Measurements from ENCODE around the gene ANKS3. TPM values are rescaled to one million over a fixed set of nuclear protein-coding genes. Genes with fewer than 3 reads are reported as not detected.

Gene ANKS3
- total and polyA plus RNA-seq, 10 of the 15 experiments (the other 5 are each of a cell fraction or from before 2014, with no cell fraction given): 0.29 to 14.2 (median 8.5) TPM

DNA sequence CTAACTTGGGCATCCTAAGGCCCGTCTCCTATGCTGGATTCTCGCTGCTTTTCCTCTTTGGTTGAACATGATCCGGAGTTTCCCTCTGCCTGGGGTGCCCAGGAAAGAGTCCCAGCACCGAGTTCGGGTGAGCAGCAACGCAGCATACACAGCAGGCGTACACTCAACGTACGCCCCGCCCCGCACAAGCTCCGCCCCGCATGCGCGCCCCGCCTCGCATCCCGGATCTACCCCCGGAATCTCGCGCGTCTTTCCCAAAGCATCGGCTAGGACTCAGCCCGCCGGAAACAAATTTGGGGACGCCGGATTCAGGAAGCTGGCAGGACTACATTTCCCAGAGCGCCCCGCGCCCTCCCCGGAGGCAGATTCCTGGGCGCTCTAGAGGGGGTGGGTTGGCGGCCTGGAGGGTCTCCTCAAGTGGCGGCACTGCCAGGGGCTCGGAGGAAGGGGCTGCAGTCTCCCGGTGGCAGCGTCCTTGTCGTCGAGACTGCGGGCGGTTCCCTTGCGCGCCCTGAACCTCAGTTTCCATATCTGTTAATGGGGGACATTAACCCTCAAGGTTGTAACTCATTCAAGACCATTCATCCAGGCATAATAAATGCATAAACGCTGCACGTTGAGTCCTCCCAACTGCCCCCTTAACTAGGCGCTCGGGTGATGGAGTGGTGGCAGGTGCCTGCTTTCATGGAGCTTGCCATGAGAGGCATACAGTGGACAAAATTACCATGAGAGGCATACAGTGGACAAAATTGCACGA is 34.7 kb upstream of the ANKS3 start:
- ChIA-PET CTCF (interaction anchor here (0.9 to 1.4 kb wide), 4 partner anchors 32 to 515 kb away, joined by 3 to 7 read pairs (median 3); partner anchors contain the start of genes DNAAF8 and ROGDI), SMC1A (ENCODE audit: uncharacterized antibody, unreplicated experiment) (interaction anchor here (0.6 to 3.4 kb wide), 5 partner anchors 32 to 83 kb away, joined by 3 to 15 read pairs (median 3); partner anchors contain the start of genes ANKS3, DNAAF8 and ROGDI), RAD21 (ENCODE audit: unreplicated experiment) (interaction anchor here (0.6 to 2.0 kb wide), 4 partner anchors 17 to 34 kb away, joined by 3 to 18 read pairs (median 4); partner anchors contain the start of genes ANKS3 and DNAAF8), POLR2A (interaction anchor here (0.6 to 2.8 kb wide), 8 partner anchors 9 to 693 kb away, joined by 3 to 15 read pairs (median 4); partner anchors contain the start of genes ANKS3 and DNAAF8)
- H4K20me1 ChIP-seq (ENCODE audit: control insufficient read depth, insufficient read depth): no peaks in the 10 kb centered on the region
- peak overlapping the region; percentile 69 for H3K4me2 ChIP-seq (ENCODE audit: control insufficient read depth, insufficient read depth)
- peak; percentile 76 for DNase-seq (ENCODE audit: low read depth, low spot score)
- 16% methylated on average over 46 of the region's 48 CpGs for WGBS (ENCODE audit: insufficient coverage, insufficient replicate concordance, low lambda C conversion rate, missing lambda C conversion rate)
- H3K27ac ChIP-seq (ENCODE audit: control insufficient read depth, insufficient read depth): peak overlapping the region; percentile 9
- intact Hi-C loops (cut with micrococcal nuclease; ENCODE audit: unreplicated experiment): loop anchor here (2.0 kb wide), 3 partner anchors 34 to 78 kb away; partner anchors contain the start of genes ANKS3, DNAAF8, GLYR1 and ROGDI
- H3K27me3 ChIP-seq (replicated peaks in 1 of 2; ENCODE audit: control insufficient read depth in 2 of 2, insufficient read depth in 2 of 2, low read length in 1 of 2): no peaks in the 10 kb centered on the region
- in situ Hi-C loops (cut with MboI): no loop called here
- peak; percentile 81 for FAIRE-seq
- ATAC-seq: peak; percentile 84
- peak overlapping the region; percentile 91 for H3K4me3 ChIP-seq
- H3K4me1 ChIP-seq (ENCODE audit: control insufficient read depth, insufficient read depth, low read length): peaks cover 8% of the 10 kb centered on the region; the same call in 1 of the 2 replicates
- no TSS peak for BruUV-seq (replicated peaks)
- peaks cover 0 to 4% of the 10 kb centered on the region in 2 experiments; a peak in 2 of 4 replicates for H3K36me3 ChIP-seq (ENCODE audit: control insufficient read depth in 2 of 2, insufficient read depth in 2 of 2, low read length in 1 of 2)
- no peaks in the 10 kb centered on the region for H3K9me3 ChIP-seq (replicated peaks; ENCODE audit: control insufficient read depth, insufficient read depth, low read length)
- H3K79me2 ChIP-seq (ENCODE audit: control insufficient read depth, insufficient read depth, low read length): peaks cover 18% of the 10 kb centered on the region
- peak overlapping the region; percentile 64 for H3K9ac ChIP-seq (ENCODE audit: control insufficient read depth, insufficient read depth, low read length)
- peak overlapping the region; percentile 80 for H2AFZ ChIP-seq (ENCODE audit: control insufficient read depth, low read depth, low read length)
- TF ChIP-seq MEF2B (IDR thresholded peaks at IDR 0.05; ENCODE audit: partially characterized antibody, poor library complexity, severe bottlenecking) (peak; percentile 31), RBBP5 (conservative IDR thresholded peaks at IDR 0.05) (no peak), SIX5 (IDR thresholded peaks at IDR 0.05; ENCODE audit: low read depth, low read length, severe bottlenecking) (peak; percentile 80), SMARCA5 (IDR thresholded peaks at IDR 0.05) (peak; percentile 92), SPI1 (IDR thresholded peaks at IDR 0.05; ENCODE audit: borderline replicate concordance, insufficient read depth, low read depth, low read length) (no peak), IKZF2 (IDR thresholded peaks at IDR 0.05) (peak; percentile 88 to 91)
- TF ChIP-seq, protein P1, sequence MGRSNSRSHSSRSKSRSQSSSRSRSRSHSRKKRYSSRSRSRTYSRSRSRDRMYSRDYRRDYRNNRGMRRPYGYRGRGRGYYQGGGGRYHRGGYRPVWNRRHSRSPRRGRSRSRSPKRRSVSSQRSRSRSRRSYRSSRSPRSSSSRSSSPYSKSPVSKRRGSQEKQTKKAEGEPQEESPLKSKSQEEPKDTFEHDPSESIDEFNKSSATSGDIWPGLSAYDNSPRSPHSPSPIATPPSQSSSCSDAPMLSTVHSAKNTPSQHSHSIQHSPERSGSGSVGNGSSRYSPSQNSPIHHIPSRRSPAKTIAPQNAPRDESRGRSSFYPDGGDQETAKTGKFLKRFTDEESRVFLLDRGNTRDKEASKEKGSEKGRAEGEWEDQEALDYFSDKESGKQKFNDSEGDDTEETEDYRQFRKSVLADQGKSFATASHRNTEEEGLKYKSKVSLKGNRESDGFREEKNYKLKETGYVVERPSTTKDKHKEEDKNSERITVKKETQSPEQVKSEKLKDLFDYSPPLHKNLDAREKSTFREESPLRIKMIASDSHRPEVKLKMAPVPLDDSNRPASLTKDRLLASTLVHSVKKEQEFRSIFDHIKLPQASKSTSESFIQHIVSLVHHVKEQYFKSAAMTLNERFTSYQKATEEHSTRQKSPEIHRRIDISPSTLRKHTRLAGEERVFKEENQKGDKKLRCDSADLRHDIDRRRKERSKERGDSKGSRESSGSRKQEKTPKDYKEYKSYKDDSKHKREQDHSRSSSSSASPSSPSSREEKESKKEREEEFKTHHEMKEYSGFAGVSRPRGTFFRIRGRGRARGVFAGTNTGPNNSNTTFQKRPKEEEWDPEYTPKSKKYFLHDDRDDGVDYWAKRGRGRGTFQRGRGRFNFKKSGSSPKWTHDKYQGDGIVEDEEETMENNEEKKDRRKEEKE (IDR thresholded peaks at IDR 0.05): no peak
- TF ChIP-seq, protein P2, sequence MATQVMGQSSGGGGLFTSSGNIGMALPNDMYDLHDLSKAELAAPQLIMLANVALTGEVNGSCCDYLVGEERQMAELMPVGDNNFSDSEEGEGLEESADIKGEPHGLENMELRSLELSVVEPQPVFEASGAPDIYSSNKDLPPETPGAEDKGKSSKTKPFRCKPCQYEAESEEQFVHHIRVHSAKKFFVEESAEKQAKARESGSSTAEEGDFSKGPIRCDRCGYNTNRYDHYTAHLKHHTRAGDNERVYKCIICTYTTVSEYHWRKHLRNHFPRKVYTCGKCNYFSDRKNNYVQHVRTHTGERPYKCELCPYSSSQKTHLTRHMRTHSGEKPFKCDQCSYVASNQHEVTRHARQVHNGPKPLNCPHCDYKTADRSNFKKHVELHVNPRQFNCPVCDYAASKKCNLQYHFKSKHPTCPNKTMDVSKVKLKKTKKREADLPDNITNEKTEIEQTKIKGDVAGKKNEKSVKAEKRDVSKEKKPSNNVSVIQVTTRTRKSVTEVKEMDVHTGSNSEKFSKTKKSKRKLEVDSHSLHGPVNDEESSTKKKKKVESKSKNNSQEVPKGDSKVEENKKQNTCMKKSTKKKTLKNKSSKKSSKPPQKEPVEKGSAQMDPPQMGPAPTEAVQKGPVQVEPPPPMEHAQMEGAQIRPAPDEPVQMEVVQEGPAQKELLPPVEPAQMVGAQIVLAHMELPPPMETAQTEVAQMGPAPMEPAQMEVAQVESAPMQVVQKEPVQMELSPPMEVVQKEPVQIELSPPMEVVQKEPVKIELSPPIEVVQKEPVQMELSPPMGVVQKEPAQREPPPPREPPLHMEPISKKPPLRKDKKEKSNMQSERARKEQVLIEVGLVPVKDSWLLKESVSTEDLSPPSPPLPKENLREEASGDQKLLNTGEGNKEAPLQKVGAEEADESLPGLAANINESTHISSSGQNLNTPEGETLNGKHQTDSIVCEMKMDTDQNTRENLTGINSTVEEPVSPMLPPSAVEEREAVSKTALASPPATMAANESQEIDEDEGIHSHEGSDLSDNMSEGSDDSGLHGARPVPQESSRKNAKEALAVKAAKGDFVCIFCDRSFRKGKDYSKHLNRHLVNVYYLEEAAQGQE (IDR thresholded peaks at IDR 0.05; ENCODE audit: low read depth, low read length): no peak
- TF ChIP-seq, protein P3, sequence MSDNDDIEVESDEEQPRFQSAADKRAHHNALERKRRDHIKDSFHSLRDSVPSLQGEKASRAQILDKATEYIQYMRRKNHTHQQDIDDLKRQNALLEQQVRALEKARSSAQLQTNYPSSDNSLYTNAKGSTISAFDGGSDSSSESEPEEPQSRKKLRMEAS (IDR thresholded peaks at IDR 0.05; ENCODE audit: low read depth, low read length): peak; percentile 49; the same call in 1 of the 2 replicates
- TF ChIP-seq, protein P4, sequence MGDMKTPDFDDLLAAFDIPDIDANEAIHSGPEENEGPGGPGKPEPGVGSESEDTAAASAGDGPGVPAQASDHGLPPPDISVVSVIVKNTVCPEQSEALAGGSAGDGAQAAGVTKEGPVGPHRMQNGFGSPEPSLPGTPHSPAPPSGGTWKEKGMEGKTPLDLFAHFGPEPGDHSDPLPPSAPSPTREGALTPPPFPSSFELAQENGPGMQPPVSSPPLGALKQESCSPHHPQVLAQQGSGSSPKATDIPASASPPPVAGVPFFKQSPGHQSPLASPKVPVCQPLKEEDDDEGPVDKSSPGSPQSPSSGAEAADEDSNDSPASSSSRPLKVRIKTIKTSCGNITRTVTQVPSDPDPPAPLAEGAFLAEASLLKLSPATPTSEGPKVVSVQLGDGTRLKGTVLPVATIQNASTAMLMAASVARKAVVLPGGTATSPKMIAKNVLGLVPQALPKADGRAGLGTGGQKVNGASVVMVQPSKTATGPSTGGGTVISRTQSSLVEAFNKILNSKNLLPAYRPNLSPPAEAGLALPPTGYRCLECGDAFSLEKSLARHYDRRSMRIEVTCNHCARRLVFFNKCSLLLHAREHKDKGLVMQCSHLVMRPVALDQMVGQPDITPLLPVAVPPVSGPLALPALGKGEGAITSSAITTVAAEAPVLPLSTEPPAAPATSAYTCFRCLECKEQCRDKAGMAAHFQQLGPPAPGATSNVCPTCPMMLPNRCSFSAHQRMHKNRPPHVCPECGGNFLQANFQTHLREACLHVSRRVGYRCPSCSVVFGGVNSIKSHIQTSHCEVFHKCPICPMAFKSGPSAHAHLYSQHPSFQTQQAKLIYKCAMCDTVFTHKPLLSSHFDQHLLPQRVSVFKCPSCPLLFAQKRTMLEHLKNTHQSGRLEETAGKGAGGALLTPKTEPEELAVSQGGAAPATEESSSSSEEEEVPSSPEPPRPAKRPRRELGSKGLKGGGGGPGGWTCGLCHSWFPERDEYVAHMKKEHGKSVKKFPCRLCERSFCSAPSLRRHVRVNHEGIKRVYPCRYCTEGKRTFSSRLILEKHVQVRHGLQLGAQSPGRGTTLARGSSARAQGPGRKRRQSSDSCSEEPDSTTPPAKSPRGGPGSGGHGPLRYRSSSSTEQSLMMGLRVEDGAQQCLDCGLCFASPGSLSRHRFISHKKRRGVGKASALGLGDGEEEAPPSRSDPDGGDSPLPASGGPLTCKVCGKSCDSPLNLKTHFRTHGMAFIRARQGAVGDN (IDR thresholded peaks at IDR 0.05): 0 out of 2 replicates have a peak, but pooled peaks have one; percentile 39
